Measurements from ENCODE around the gene ZNF581.

ZNF581 gene

DNA sequence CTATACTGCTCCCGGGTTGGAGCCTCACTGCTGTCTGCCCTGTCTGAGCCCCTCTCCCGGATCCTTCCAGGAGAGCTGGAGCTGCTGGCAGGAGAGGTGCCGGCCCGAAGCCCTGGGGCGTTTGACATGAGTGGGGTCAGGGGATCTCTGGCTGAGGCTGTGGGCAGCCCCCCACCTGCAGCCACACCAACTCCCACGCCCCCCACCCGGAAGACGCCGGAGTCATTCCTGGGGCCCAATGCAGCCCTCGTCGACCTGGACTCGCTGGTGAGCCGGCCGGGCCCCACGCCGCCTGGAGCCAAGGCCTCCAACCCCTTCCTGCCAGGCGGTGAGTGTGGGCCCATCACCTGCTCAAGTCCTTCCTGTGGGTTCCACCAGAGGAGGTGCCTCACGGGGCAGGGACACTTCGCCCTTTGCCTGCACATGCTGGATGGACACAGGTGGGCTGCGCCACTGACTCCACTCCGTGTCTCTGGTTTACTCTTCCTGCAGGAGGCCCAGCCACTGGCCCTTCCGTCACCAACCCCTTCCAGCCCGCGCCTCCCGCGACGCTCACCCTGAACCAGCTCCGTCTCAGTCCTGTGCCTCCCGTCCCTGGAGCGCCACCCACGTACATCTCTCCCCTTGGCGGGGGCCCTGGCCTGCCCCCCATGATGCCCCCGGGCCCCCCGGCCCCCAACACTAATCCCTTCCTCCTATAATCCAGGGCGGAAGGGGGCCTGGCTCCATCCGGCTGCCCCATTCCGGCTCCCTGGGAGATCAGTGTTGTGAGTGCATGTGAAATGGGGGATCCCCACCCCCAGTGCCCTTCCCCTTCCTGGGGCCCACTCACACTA is 51.4 kb downstream of the ZNF581 start:
- ATAC-seq (no peak), DNase-seq (no peak)

Data from stimulated activated naive CD8-positive, alpha-beta T cell treated with anti-CD3 and anti-CD28 coated beads, Interleukin-15, Interleukin-2, amounts not matched to agents 100 U/mL and 50 U/mL, for 24 hours (primary cell).